Erythroblast (primary cell): ENCODE results near the gene PTGS1.

Experiments
- GATA1 ChIP-seq: IDR thresholded peaks from 2 replicates; pipeline ENCODE4 v1.6.1; 2011; ENCODE audit warnings: low read depth, mild to moderate bottlenecking, control low read depth, low read length, moderate library complexity
- POLR2A ChIP-seq: IDR thresholded peaks from 2 replicates; pipeline ENCODE4 v1.6.1; 2011; ENCODE audit warnings: mild to moderate bottlenecking, low read length

DNA sequence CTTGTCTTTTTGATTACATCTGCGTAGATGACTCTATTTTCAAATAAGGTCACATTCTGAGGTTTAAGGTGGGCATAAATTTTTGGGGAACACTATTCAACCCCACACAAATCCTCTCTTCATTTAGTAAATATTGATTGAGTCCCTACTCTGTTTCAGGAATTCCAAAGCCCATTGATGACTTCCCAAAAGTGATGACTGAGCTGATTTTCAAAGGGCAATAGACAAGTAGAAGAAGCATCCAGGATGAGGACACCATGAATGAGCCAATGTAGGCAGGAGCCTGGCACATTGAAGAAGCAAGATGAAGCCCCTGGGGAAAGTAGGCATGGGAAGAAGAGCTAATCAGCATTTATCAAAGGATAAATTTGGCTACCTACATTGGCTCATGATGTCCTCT lies 71.7 kb downstream of the PTGS1 start:
- TF ChIP-seq POLR2A (no peak), GATA1 (no peak)
